SK-N-SH (cell line): Measurements from ENCODE around the gene EPX. TPM values are rescaled to one million over a fixed set of nuclear protein-coding genes. Genes with fewer than 3 reads are reported as not detected.

ENCODE experiments used
- CTCF ChIA-PET: fragments of 300-600, 350-600 bp; formaldehyde crosslinking; extraction: SDS; loops from one replicate; lab custom pipeline; 2021; lab: Yijun Ruan, JAX
- POLR2A ChIA-PET: fragments of 350-600 bp; sonication (Branson Sonifier 250); formaldehyde crosslinking; extraction: SDS; loops from one replicate; lab custom pipeline; 2020; ENCODE audit warnings: antibody characterized with exemption, inconsistent platforms; lab: Yijun Ruan, JAX
- DNase-seq: peaks from one replicate; pipeline ENCODE4 v3.0.0; 2012
- H2AFZ ChIP-seq: fragments of 200-600 bp; sonication (generic); 2 replicates; pipeline ENCODE4 v1.8.1; 2016; ENCODE audit warnings: antibody characterized with exemption, mild to moderate bottlenecking, low read depth
- H3F3A ChIP-seq: fragments of 200-600 bp; sonication (generic); replicated peaks from 2 replicates; pipeline ENCODE3; 2016; ENCODE audit warnings: antibody characterized with exemption, mild to moderate bottlenecking; ENCODE audit not compliant: insufficient read depth
- H3K27ac ChIP-seq, 2 experiments: fragments of 200-500 bp in 1 of 2; fragments of 200-600 bp in 1 of 2; sonication (Bioruptor generic) in 1 of 2; sonication (generic), shearing (Covaris generic) in 1 of 2; 2 replicates each; pipeline versions ENCODE4 v1.5.1 to v1.6.1; 2014 to 2016; ENCODE audit warnings: low read depth in 2 of 2, inconsistent platforms in 1 of 2, low read length in 1 of 2, mild to moderate bottlenecking in 1 of 2, mixed read lengths in 1 of 2
- H3K27me3 ChIP-seq: fragments of 200-600 bp; sonication (generic), shearing (Covaris generic); 2 replicates; pipeline ENCODE4 v1.6.1; 2016; ENCODE audit warnings: mixed run types; ENCODE audit not compliant: insufficient read depth
- H3K36me3 ChIP-seq, 2 experiments: fragments of 200-500 bp in 1 of 2; fragments of 200-600 bp in 1 of 2; sonication (Bioruptor generic) in 1 of 2; sonication (generic) in 1 of 2; replicated peaks in 1 of 2; 2 replicates each; pipeline versions ENCODE3 to v1.5.1; 2014 to 2016; ENCODE audit warnings: low read length in 1 of 2, mild to moderate bottlenecking in 1 of 2; ENCODE audit not compliant: insufficient read depth in 2 of 2, control insufficient read depth in 1 of 2
- H3K4me1 ChIP-seq, 2 experiments: fragments of 200-500 bp in 1 of 2; fragments of 200-600 bp in 1 of 2; sonication (Bioruptor generic) in 1 of 2; sonication (generic), shearing (Covaris generic) in 1 of 2; 2 replicates each; pipeline versions ENCODE4 v1.5.1 to v1.6.1; 2014 to 2016; ENCODE audit warnings: low read depth in 1 of 2, low read length in 1 of 2, mixed run types in 1 of 2; ENCODE audit not compliant: insufficient read depth in 2 of 2, control insufficient read depth in 1 of 2
- H3K4me2 ChIP-seq: fragments of 200-600 bp; sonication (generic), shearing (Covaris generic); 2 replicates; pipeline ENCODE4 v1.6.1; 2017; ENCODE audit warnings: mixed run types
- H3K4me3 ChIP-seq, 2 experiments: fragments of 200-500 bp in 1 of 2; fragments of 200-600 bp in 1 of 2; sonication (Bioruptor generic) in 1 of 2; sonication (generic), shearing (Covaris generic) in 1 of 2; 2 replicates each; pipeline versions ENCODE4 v1.5.1 to v1.8.1; 2014 to 2016; ENCODE audit warnings: low read depth in 2 of 2, inconsistent platforms in 1 of 2, low read length in 1 of 2, mild to moderate bottlenecking in 1 of 2, mixed read lengths in 1 of 2, moderate library complexity in 1 of 2
- H3K79me2 ChIP-seq: fragments of 200-600 bp; sonication (generic); 2 replicates; pipeline ENCODE4 v1.8.1; 2017; ENCODE audit warnings: mild to moderate bottlenecking; ENCODE audit not compliant: insufficient read depth
- H3K9ac ChIP-seq: fragments of 200-600 bp; sonication (generic); 2 replicates; pipeline ENCODE4 v1.6.1; 2017; ENCODE audit warnings: mixed run types
- H3K9me2 ChIP-seq: fragments of 200-600 bp; sonication (generic); 2 replicates; pipeline ENCODE4 v1.6.1; 2017; ENCODE audit warnings: mixed run types
- H3K9me3 ChIP-seq: fragments of 200-600 bp; sonication (generic); 2 replicates; pipeline ENCODE4 v1.6.1; 2017; ENCODE audit warnings: mixed run types, mild to moderate bottlenecking, moderate library complexity
- H4K20me1 ChIP-seq: fragments of 200-600 bp; sonication (generic); 2 replicates; pipeline ENCODE4 v1.6.1; 2017; ENCODE audit warnings: mild to moderate bottlenecking, mixed run types; ENCODE audit not compliant: insufficient read depth
- ELF1 ChIP-seq: IDR thresholded peaks from 2 replicates; pipeline ENCODE4 v1.4.0; 2012
- IRF3 ChIP-seq: fragments of 150-350 bp; IDR thresholded peaks from 2 replicates; pipeline ENCODE4 v1.6.1; 2016; ENCODE audit warnings: mild to moderate bottlenecking, low read depth, low read length
- RAD21 ChIP-seq: IDR thresholded peaks from 2 replicates; pipeline ENCODE4 v1.6.1; 2012; ENCODE audit warnings: mild to moderate bottlenecking, low read length
- RCOR1 ChIP-seq: fragments of 150-350 bp; IDR thresholded peaks from 2 replicates; pipeline ENCODE4 v1.6.1; 2017; ENCODE audit warnings: antibody characterized with exemption, low read length
- REST ChIP-seq: IDR thresholded peaks from 2 replicates; pipeline ENCODE4 v1.6.1; 2012; ENCODE audit warnings: mild to moderate bottlenecking, low read depth, low read length, moderate library complexity
- USF1 ChIP-seq: IDR thresholded peaks from 2 replicates; pipeline ENCODE4 v1.4.0; 2012; ENCODE audit warnings: low read depth, borderline replicate concordance
- WGBS: methylation state at CpG from one replicate; pipeline ENCODE4 v1.1.6; 2017; ENCODE audit warnings: low lambda C conversion rate; 5-methylcytosine and 5-hydroxymethylcytosine counted together
- polyA plus RNA-seq, 3 experiments: library from polyadenylated mRNA; depleted of rRNA; stranded (reverse); fragments of >200 nt; gene quantifications; 2 replicates each; pipeline ENCODE4 v1.2.3, GENCODE V29; 2012

Gene EPX
- polyA plus RNA-seq, 1 of the 3 experiments (the other 2 are of a cell fraction), result 0.02 TPM

- TF ChIP-seq USF1, result no peak
- no peak for TF ChIP-seq RAD21
- TF ChIP-seq RCOR1, result no peak
- no peak for TF ChIP-seq IRF3
- no peak for TF ChIP-seq REST
These were observed 47.7 kb upstream of the EPX start (continued) for GRCh38 chr17:58144801-58145200.

- TF ChIP-seq REST, result no peak
- TF ChIP-seq ELF1, result no peak
- H3K27me3 ChIP-seq, result peaks cover 26% of the 10 kb centered on the region; the same call in 1 of the 2 replicates
- peaks cover 21% of the 10 kb centered on the region; the same call in 1 of the 2 replicates for H3K9me3 ChIP-seq
- ChIA-PET POLR2A (no interaction called here), CTCF (interaction anchor here (1.1 to 1.9 kb wide), 2 partner anchors 11 to 102 kb away, joined by 3 to 7 read pairs; no protein-coding TSS in a partner anchor)
- H3K4me2 ChIP-seq, result no peak within 1 kb of the TSS
- H4K20me1 ChIP-seq, result no peaks in the 10 kb centered on the region
- H3K9me2 ChIP-seq, result no peaks in the 10 kb centered on the region
- no peaks in the 10 kb centered on the region for H3F3A ChIP-seq
- H2AFZ ChIP-seq, result no peak within 1 kb of the TSS
- DNase-seq, result no peak
- WGBS, result 0% methylated on average over 1 of the region's 1 CpG
- H3K4me1 ChIP-seq, result no peaks in the 10 kb centered on the region
- no peak within 1 kb of the TSS for H3K4me3 ChIP-seq
- H3K36me3 ChIP-seq, result no peaks in the 10 kb centered on the region
- H3K9ac ChIP-seq, result no peak within 1 kb of the TSS
- no peak within 1 kb of the TSS for H3K27ac ChIP-seq
- H3K79me2 ChIP-seq, result no peaks in the 10 kb centered on the region
These were observed 44.5 kb upstream of the EPX start, which contains the start of gene OR4D1 for GRCh38 chr17:58147930-58148434. OR4D1 (plus strand) TSS chr17:58148384; CDS start chr17:58155154, 6,770 bp downstream.
